ENCODE results near the gene TMEM14B. TPM values are rescaled to one million over a fixed set of nuclear protein-coding genes. Genes with fewer than 3 reads are reported as not detected.
A peak's percentile ranks its signal among the peaks of the same experiment; 100 is the strongest.
"Not testable (repeated sequence)": the region's sequence is repeated elsewhere in the genome, so short reads cannot be mapped to it uniquely, and the experiment has no call there.

TMEM14B gene
- total and polyA plus RNA-seq, 7 experiments from 2014 or later, result 48.6 to 257 (median 77.0) TPM

DNA sequence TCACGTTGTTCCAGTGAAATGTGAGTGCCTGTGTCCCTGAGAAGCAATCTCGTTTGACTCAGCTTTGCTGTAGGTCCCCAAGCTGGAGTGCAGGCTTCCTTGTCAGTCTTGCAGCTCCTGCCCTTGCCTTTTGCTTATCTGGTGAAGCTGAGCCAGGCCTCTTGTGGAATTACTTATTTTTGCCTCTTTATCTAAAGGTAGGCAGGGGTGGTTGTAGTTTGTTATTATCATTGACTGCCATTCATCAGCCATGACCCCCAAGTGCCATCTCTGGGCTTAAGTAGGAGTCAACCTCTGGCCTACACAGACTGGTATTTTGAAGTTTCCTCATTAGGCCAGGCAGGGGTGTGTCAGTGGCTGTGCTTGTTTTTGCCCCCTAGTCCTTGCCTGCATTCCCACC lies 2.1 kb downstream of the TMEM14B start:
- Mint-ChIP-seq H3K27me3 (no peaks in the 10 kb centered on the region), H3K4me1 (peaks cover 32 to 82% (median 77%) of the 10 kb centered on the region in 7 donors), H3K9me3 (no peaks in the 10 kb centered on the region), H3K36me3 (peaks cover 10 to 39% (median 24%) of the 10 kb centered on the region in 5 donors), H3K4me3 (peak overlapping the region; percentile 19 to 98 (median 86)), H3K27ac (peak overlapping the region in 8 of 9 donors; percentile 5 to 97 (median 49))
- Histone ChIP-seq H3K4me3 (ENCODE audit: low read length) (no peak overlapping the region), H3K36me3 (ENCODE audit: control insufficient read depth in 2 of 3, insufficient read depth in 3 of 3, low read length in 3 of 3) (peaks cover 0 to 39% (median 12%) of the 10 kb centered on the region in 3 experiments), H3K27me3 (ENCODE audit: control insufficient read depth in 2 of 2, insufficient read depth in 2 of 2, low read length in 2 of 2) (no peaks in the 10 kb centered on the region), H3K4me1 (ENCODE audit: control insufficient read depth in 2 of 2, insufficient read depth in 2 of 2, low read length in 2 of 2) (peaks cover 12 to 37% of the 10 kb centered on the region in 2 donors), H3K27ac (ENCODE audit: low read depth, low read length) (no peak overlapping the region), H3K9me3 (ENCODE audit: control insufficient read depth in 2 of 3, low read length in 3 of 3) (no peaks in the 10 kb centered on the region)
- intact Hi-C loops (cut with micrococcal nuclease), result no loop called here
- ATAC-seq, result no peak
- ChIA-PET CTCF (no interaction called here), POLR2A (interaction anchor here (4.5 kb wide), 1 partner anchor 28 kb away, joined by 72 read pairs; the partner anchor contains the start of gene TMEM14C)
- no peak for DNase-seq

DNA sequence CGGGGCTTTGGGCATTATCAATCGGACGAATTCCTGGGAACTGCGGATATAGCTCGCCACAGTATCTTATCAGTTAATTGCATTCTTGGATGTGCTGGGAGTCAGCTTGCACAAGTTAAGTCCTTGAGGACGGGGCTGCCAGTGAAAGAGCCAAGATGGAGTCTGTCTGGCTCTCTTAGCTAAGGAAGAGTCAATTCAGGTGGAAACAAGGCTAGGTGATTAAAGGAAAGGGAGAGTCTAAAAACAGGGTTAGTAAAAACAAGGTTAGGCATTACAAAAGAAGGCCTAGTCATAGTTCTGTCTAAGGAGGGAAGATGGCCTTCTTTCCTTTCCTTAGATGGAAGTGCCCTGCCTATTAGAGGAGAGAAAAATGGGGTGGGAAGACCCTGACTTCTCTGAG lies 3.0 kb downstream of the TMEM14B start:
- CTCF ChIA-PET, result interaction anchor here (0.6 kb wide), 1 partner anchor 223 kb away, joined by 3 read pairs; no protein-coding TSS in a partner anchor

DNA sequence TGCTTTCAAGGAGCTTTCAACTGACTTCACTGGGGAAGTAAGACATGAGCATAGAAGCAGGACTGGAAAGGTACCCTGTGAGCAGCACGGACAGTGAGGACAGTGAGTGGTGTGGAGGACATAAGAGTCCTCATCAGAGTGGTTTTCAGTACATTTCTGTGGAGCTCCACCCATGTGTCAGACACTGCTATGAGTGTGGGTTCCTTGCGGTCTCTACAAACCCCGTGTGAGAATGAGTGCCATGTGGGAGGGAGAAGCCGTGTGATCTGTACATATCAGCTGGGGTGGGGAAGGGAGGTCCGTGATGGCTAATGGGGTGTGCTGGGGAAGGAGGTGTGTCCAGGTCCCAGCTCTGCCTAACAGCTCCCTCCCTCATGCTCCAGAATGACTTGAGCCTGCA lies 4.2 kb downstream of the TMEM14B start:
- H3K9me3 Mint-ChIP-seq; DNase-seq; H3K27me3 ChIP-seq (ENCODE audit: control insufficient read depth in 2 of 2, insufficient read depth in 2 of 2, low read length in 2 of 2); H3K4me3 Mint-ChIP-seq; intact Hi-C loops (cut with micrococcal nuclease); H3K9me3 ChIP-seq (ENCODE audit: control insufficient read depth in 2 of 3, low read length in 3 of 3); H3K27me3 Mint-ChIP-seq; H3K27ac ChIP-seq (ENCODE audit: low read depth, low read length); H3K4me3 ChIP-seq (ENCODE audit: low read length); POLR2A ChIA-PET: not testable (repeated sequence)
- Histone ChIP-seq H3K36me3 (ENCODE audit: control insufficient read depth in 2 of 3, insufficient read depth in 3 of 3, low read length in 3 of 3) (peaks cover 0 to 57% (median 13%) of the 10 kb centered on the region in 3 experiments), H3K4me1 (ENCODE audit: control insufficient read depth in 2 of 2, insufficient read depth in 2 of 2, low read length in 2 of 2) (peaks cover 12 to 33% of the 10 kb centered on the region in 2 donors)
- peaks cover 23 to 77% (median 70%) of the 10 kb centered on the region in 7 donors for H3K4me1 Mint-ChIP-seq
- ATAC-seq, result peak; percentile 13
- CTCF ChIA-PET, result interaction anchor here (0.6 kb wide), 1 partner anchor 346 kb away, joined by 3 read pairs; no protein-coding TSS in a partner anchor
- H3K27ac Mint-ChIP-seq, result peak overlapping the region in 4 of 9 donors; percentile 11 to 69 (median 40)
- H3K36me3 Mint-ChIP-seq, result peaks cover 15 to 57% (median 35%) of the 10 kb centered on the region in 5 donors

More for the DNA sequence above, 3.0 kb downstream of the TMEM14B start:
- peak overlapping the region in 4 of 10 donors; percentile 29 to 94 (median 57) for H3K4me3 Mint-ChIP-seq
- H3K4me3 ChIP-seq (ENCODE audit: low read length); H3K9me3 Mint-ChIP-seq; H3K27me3 Mint-ChIP-seq; H3K27me3 ChIP-seq (ENCODE audit: control insufficient read depth in 2 of 2, insufficient read depth in 2 of 2, low read length in 2 of 2); H3K9me3 ChIP-seq (ENCODE audit: control insufficient read depth in 2 of 3, low read length in 3 of 3); intact Hi-C loops (cut with micrococcal nuclease); DNase-seq; ATAC-seq; H3K27ac ChIP-seq (ENCODE audit: low read depth, low read length): not testable (repeated sequence)
- H3K4me1 Mint-ChIP-seq, result peaks cover 27 to 85% (median 76%) of the 10 kb centered on the region in 7 donors
- H3K4me1 ChIP-seq (ENCODE audit: control insufficient read depth in 2 of 2, insufficient read depth in 2 of 2, low read length in 2 of 2), result peaks cover 12 to 37% of the 10 kb centered on the region in 2 donors
- peaks cover 15 to 48% (median 30%) of the 10 kb centered on the region in 5 donors for H3K36me3 Mint-ChIP-seq
- peak overlapping the region in 5 of 9 donors; percentile 4 to 69 (median 29) for H3K27ac Mint-ChIP-seq
- POLR2A ChIA-PET, result interaction anchor here (0.6 to 1.2 kb wide), 2 partner anchors 56 to 99 kb away, joined by 4 to 6 read pairs; partner anchors contain the start of genes C6orf52 and PAK1IP1
- H3K36me3 ChIP-seq (ENCODE audit: control insufficient read depth in 2 of 3, insufficient read depth in 3 of 3, low read length in 3 of 3), result peaks cover 0 to 48% (median 13%) of the 10 kb centered on the region in 3 experiments

DNA sequence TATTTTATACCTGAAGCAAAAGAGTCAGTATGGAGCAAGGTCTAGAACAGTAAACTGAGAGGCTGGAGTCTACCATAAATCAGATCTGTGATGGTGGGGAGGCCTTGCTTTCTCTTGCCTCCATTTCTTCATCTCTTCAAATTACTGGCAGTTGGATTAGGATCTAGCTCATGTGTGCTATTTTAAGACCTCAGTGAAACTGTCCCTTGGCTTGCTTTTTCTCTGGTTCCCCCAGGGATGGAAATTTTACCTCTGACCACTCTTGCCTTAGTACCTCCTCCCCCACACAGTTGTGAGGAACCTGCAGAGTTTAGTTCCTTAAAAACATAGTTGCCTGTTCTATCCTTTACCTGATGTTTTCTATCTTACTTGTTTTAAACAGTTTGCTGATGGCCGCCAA lies 8.5 kb downstream of the TMEM14B start:
- intact Hi-C loops (cut with micrococcal nuclease), result no loop called here
- no peaks in the 10 kb centered on the region for H3K9me3 ChIP-seq (ENCODE audit: control insufficient read depth in 2 of 3, low read length in 3 of 3)
- DNase-seq, result no peak
- no peak overlapping the region for H3K4me3 ChIP-seq (ENCODE audit: low read length)
- H3K27ac ChIP-seq (ENCODE audit: low read depth, low read length), result no peak overlapping the region
- Mint-ChIP-seq H3K4me3 (no peak overlapping the region), H3K4me1 (peaks cover 11 to 51% (median 44%) of the 10 kb centered on the region in 7 donors), H3K9me3 (no peaks in the 10 kb centered on the region), H3K36me3 (peaks cover 18 to 68% (median 47%) of the 10 kb centered on the region in 5 donors), H3K27me3 (no peaks in the 10 kb centered on the region), H3K27ac (peak overlapping the region in 4 of 9 donors; percentile 15 to 56 (median 34))
- no peaks in the 10 kb centered on the region for H3K27me3 ChIP-seq (ENCODE audit: control insufficient read depth in 2 of 2, insufficient read depth in 2 of 2, low read length in 2 of 2)
- H3K36me3 ChIP-seq (ENCODE audit: control insufficient read depth in 2 of 3, insufficient read depth in 3 of 3, low read length in 3 of 3), result peaks cover 0 to 65% (median 10%) of the 10 kb centered on the region in 3 experiments
- POLR2A ChIA-PET, result no interaction called here
- ATAC-seq, result no peak
- CTCF ChIA-PET, result no interaction called here
- H3K4me1 ChIP-seq (ENCODE audit: control insufficient read depth in 2 of 2, insufficient read depth in 2 of 2, low read length in 2 of 2), result peaks cover 0 to 8% of the 10 kb centered on the region in 2 donors

DNA sequence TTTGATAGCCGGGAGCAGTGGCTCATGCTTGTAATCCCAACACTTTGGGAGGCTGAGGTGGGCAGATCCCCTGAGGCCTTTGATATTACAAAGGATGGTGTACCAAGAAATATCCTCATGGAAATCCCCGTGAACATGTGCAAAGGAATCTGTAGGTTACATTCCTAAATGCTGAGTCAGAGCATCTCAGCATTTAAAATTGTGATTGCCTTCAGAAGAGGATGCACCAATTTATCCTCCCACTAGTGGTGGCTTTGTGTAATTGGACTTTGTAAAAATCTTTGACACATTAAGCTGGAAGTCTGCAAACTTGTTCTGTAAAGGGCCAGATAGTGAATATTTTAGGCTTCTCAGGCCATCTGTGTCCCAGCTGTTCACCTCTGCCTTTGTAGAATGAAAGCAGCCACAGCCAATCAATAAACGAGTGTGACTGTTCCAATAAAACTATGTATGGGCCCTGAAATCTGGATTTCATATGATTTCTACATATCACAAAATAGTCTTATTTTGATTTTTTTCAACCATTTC lies 11.8 kb downstream of the TMEM14B start:
- peaks cover 12 to 61% (median 36%) of the 10 kb centered on the region in 5 donors for H3K36me3 Mint-ChIP-seq
- intact Hi-C loops (cut with micrococcal nuclease), result loop anchor here (1.0 kb wide), 2 partner anchors 12 to 249 kb away; partner anchors contain the start of gene TMEM14B (in 1 of the 2)
- H3K9me3 Mint-ChIP-seq, result no peaks in the 10 kb centered on the region
- ChIA-PET POLR2A (interaction anchor here (0.9 to 1.5 kb wide), 2 partner anchors 12 to 39 kb away, joined by 3 to 5 read pairs; partner anchors contain the start of gene TMEM14B), CTCF (interaction anchor here (0.6 to 1.2 kb wide), 2 partner anchors 11 to 37 kb away, joined by 3 to 4 read pairs; partner anchors contain the start of genes TMEM14B and TMEM14C)
- no peaks in the 10 kb centered on the region for H3K4me1 ChIP-seq (ENCODE audit: control insufficient read depth in 2 of 2, insufficient read depth in 2 of 2, low read length in 2 of 2)
- peak overlapping the region in 2 of 9 donors; percentile 28 to 72 for H3K27ac Mint-ChIP-seq
- no peaks in the 10 kb centered on the region for H3K27me3 Mint-ChIP-seq
- peaks cover 5 to 35% (median 24%) of the 10 kb centered on the region in 7 donors for H3K4me1 Mint-ChIP-seq
- no peaks in the 10 kb centered on the region for H3K27me3 ChIP-seq (ENCODE audit: control insufficient read depth in 2 of 2, insufficient read depth in 2 of 2, low read length in 2 of 2)
- ATAC-seq, result peak; percentile 66
- peak in 4 of 9 donors; percentile 8 to 27 (median 14) for DNase-seq
- peaks cover 0 to 36% (median 4%) of the 10 kb centered on the region in 3 experiments for H3K36me3 ChIP-seq (ENCODE audit: control insufficient read depth in 2 of 3, insufficient read depth in 3 of 3, low read length in 3 of 3)
- no peak overlapping the region for H3K27ac ChIP-seq (ENCODE audit: low read depth, low read length)
- H3K9me3 ChIP-seq (ENCODE audit: control insufficient read depth in 2 of 3, low read length in 3 of 3), result no peaks in the 10 kb centered on the region
- no peak overlapping the region for H3K4me3 Mint-ChIP-seq
- no peak overlapping the region for H3K4me3 ChIP-seq (ENCODE audit: low read length)

DNA sequence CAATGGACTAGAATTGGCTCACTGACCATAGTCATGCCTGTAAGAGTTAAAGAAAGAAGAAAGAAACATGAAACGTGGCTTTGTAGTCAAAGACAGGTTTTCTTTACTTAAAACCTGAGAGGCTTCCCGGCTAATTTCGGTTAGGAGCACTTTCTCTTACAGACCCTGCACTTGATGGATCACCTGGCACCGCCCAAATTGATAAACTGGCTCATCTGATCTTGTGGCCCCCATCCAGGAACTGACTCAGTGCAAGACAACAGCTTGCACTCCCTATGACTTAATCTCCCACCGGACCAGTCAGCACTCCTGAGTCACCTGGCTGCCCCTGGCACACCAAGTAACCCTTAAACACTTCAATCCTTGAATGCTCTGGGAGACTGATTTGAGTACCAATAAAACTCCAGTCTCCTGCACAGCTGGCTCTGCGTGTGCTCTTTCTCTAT lies 12.3 kb downstream of the TMEM14B start:
- H3K4me1 ChIP-seq (ENCODE audit: control insufficient read depth in 2 of 2, insufficient read depth in 2 of 2, low read length in 2 of 2), result no peaks in the 10 kb centered on the region
- Mint-ChIP-seq H3K4me1 (peaks cover 5 to 31% (median 20%) of the 10 kb centered on the region in 7 donors), H3K36me3 (peaks cover 8 to 57% (median 31%) of the 10 kb centered on the region in 5 donors), H3K4me3 (no peak overlapping the region), H3K27me3 (no peaks in the 10 kb centered on the region), H3K9me3 (no peaks in the 10 kb centered on the region), H3K27ac (peak overlapping the region in 1 of 9 donors; percentile 53)
- peaks cover 0 to 30% (median 0%) of the 10 kb centered on the region in 3 experiments for H3K36me3 ChIP-seq (ENCODE audit: control insufficient read depth in 2 of 3, insufficient read depth in 3 of 3, low read length in 3 of 3)
- CTCF ChIA-PET, result interaction anchor here (0.6 to 1.2 kb wide), 2 partner anchors 12 to 37 kb away, joined by 3 to 4 read pairs; partner anchors contain the start of genes TMEM14B and TMEM14C
- no peaks in the 10 kb centered on the region for H3K27me3 ChIP-seq (ENCODE audit: control insufficient read depth in 2 of 2, insufficient read depth in 2 of 2, low read length in 2 of 2)
- POLR2A ChIA-PET, result interaction anchor here (0.9 to 1.5 kb wide), 2 partner anchors 12 to 39 kb away, joined by 3 to 5 read pairs; partner anchors contain the start of gene TMEM14B
- DNase-seq, result no peak
- no peaks in the 10 kb centered on the region for H3K9me3 ChIP-seq (ENCODE audit: control insufficient read depth in 2 of 3, low read length in 3 of 3)
- intact Hi-C loops (cut with micrococcal nuclease), result loop anchor here (1.0 kb wide), 2 partner anchors 13 to 250 kb away; partner anchors contain the start of gene TMEM14B (in 1 of the 2)
- H3K27ac ChIP-seq (ENCODE audit: low read depth, low read length), result no peak overlapping the region
- H3K4me3 ChIP-seq (ENCODE audit: low read length), result no peak overlapping the region
- ATAC-seq, result no peak
